HG03558 (cell line): ENCODE measurements around the gene ZNF783.
"Not testable (repeated sequence)": the region's sequence is repeated elsewhere in the genome, so short reads cannot be mapped to it uniquely, and the experiment has no call there.

Experiments used
- ATAC-seq: cut with Tn5 transposase; IDR thresholded peaks from one replicate; pipeline ENCODE4 v1.9.1; 2021; ENCODE audit warnings: moderate number of reproducible peaks; ENCODE audit not compliant: unreplicated experiment; ENCODE audit errors: extremely low read depth

The ZNF783 gene

DNA sequence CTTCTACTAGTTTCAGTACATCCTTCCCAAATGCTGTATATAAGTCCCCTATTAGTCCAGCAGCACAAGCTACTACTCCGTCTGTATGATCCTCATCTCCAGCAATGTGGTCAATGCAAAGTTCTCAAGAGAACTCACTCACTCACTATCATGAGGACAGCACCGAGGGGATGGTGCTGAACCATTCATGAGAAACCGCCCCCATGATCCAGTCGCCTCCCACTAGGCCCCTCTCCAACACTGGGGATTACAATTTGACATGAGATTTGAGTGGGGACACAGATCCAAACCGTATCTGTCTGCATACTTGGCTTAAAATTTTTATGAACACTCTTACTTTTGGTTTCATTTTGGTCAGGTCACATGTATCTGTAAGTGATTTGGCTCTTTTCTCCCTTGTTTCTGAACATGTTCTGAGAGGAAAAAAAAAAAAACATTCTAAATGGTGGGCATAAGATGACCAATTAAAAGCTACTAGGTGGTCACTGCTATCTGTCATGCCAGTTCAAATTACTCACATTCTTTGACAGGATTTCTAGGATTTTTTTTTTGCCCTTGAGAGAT lies 60.1 kb downstream of the ZNF783 start:
- ATAC-seq: no peak

DNA sequence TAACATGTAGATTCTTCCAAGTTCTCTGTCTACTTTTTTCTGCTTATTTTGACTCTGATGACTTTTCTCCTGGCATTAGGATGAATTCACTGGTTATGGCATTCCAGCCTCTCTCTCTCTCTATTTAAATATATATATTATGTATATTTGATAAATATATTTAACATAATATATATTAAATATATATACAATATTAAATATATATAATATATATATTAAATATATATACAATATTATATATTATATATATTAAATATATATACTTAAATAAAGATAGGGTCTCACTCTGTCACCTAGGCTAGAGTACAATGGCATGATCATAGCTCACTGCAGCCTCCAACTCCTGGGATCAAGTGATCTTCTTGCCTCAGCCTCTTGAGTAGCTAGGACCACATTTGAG lies 60.7 kb downstream of the ZNF783 start:
- ATAC-seq: no peak

DNA sequence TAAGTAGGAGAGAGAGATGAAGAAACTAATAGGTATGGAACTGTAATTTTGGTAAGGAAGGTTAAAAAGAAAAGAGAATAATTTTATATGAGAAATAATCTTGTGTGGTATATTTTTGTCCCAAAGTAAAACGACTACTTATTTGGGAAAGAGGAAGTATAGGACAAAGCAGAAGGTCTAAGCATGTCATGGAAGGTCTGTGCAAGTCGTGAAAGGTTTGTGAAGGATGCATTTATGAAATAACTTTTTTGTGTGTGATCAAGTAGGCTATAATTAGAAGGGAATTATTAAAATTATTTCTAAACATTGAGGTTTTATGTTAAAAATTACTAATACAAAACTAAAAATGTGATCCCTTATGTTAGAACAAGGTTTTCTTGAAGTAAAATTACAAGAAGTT lies 63.3 kb downstream of the ZNF783 start:
- no peak for ATAC-seq

DNA sequence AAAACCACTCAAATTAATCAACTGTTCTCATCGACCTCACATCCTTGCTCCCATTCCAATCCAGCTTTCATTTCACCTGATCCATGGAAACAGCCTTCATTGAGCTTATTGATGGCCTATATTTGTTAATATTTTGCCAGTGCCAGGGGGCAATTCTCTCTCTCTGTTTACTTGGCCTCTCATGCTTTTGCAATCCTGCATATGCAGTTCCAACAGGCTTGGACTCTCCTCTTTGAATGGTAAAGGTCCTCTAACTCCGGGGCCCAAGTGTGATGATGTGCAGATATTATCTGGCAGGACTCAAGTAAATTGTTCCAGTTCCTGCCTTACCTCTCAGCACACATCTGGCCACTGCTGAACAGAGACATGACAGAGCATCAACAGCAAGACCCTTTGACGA lies 67.3 kb downstream of the ZNF783 start:
- no peak for ATAC-seq

DNA sequence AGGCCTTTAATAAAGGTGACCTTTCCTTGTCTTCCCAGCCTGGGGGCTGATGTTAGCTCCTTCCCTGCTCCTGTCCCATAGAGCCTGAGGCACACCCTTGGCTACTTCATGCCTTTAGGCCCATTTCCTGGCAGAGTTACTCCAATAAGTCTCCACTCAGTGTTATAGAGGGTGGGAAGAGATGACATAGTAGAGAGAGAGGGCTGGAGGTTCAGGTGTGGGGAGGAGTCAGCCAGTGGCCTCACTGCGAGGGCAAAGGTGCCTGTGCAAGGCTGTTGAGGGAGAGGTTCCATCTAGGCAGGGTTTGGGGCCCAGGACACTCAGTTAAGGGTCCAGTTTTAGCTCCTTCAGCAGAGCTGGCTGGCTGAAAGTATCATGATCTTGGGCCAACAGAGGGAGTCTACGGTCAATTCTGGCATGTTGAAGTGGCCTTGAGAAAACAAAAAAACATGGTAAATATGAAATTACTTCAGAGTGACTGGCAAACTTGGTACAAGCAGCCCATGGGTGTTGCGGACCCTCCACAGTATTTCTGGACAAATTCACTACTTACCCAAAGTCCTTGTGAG lies 67.9 kb downstream of the ZNF783 start:
- ATAC-seq: no peak

DNA sequence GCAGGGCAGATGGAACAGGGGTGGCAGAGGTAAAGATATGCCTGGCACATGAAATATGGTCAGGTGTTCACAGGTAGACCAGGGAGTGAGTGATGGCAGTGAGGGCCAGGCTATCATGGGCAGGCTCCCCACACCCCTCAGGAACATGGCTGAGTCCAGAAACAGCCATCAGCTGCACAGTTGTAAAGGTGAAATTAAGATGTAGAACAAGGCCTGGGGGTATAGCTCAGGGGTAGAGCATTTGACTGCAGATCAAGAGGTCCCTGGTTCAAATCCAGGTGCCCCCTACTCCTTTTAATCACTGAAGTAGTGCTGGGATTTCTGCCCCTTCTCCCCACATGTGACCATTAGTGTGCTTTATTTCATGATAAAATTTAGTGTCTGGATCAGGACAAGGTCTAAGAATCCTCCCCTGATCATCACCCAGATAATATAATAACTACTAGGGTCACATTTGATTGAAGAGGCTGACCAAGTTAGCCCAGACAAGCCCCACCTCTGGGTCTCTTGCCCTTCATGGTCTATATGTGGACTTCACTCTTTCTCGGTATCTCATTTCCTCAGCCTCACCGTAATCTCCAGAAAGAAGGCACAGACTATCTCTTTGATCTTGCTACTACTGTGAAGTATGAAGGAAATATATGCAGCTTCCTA lies 69.0 kb downstream of the ZNF783 start:
- ATAC-seq: no peak

DNA sequence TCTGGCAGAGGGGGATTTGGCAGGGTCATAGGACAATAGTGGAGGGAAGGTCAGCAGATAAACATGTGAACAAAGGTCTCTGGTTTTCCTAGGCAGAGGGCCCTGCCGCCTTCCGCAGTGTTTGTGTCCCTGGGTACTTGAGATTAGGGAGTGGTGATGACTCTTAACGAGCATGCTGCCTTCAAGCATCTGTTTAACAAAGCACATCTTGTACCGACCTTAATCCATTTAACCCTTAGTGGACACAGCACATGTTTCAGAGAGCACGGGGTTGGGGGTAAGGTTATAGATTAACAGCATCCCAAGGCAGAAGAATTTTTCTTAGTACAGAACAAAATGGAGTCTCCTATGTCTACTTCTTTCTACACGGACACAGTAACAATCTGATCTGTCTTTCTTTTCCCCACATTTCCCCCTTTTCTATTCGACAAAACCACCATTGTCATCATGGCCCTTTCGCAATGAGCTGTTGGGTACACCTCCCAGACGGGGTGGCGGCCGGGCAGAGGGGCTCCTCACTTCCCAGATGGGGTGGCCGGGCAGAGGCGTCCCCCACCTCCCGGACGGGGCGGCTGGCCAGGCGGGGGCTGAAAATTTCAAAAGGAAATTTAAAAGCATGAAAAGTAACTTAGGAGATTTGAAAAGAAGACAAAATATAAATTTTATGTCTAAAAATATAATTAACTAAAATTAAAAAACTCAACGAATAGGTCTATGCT lies 70.8 kb downstream of the ZNF783 start:
- not testable (repeated sequence) for ATAC-seq

DNA sequence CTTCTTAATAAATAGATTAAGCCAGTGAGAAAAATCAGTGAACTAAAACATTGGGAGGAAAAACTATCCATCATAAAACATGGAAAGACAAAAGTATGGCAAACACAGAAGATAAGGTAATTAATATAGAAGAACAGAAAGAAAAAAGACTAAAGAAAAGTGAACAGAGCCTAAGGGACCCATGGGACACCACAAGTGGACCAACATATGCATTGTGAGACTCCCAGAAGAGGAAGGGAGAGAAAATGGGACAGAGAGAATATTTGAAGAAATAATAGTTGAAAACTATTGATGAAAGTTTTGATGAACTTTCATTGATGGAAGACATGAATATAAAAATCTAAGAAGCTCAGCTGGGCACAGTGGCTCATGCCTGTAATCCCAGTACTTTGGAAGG lies 71.3 kb downstream of the ZNF783 start:
- no peak for ATAC-seq

DNA sequence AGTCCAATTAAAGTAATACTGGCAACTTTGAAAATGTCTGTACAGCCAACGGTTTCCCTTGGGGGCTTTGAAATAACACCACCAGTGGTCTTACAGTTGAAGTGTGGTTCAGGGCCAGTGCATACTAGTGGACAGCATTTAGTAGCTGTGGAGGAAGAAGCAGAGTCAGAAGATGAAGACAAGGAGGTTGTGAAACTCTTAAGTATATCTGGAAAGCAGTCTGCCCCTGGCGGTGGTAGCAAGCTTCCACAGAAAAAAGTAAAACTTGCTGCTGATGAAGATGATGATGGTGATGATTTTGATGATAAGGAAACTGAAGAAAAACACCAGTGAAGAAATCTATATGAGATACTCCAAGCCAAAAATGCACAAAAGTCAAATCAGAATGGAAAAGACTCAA lies 72.2 kb downstream of the ZNF783 start:
- no peak for ATAC-seq
